Measurements from ENCODE around the gene ENO3.

- no peak for TF ChIP-seq CTCF (IDR thresholded peaks at IDR 0.05; ENCODE audit: low read depth, low read length, poor library complexity, severe bottlenecking)
- no peak for TF ChIP-seq EZH2phosphoT487 (IDR thresholded peaks at IDR 0.05; ENCODE audit: borderline replicate concordance, low read length)
Observed at GRCh38 chr17:4967539-4968485, 16.9 kb downstream of the ENO3 start, which contains the start of gene SPAG7.
